HepG2 (cell line): ENCODE data around the gene TM4SF1. TPM values are rescaled to one million over a fixed set of nuclear protein-coding genes. Genes with fewer than 3 reads are reported as not detected.
A peak's percentile ranks its signal among the peaks of the same experiment; 100 is the strongest.

Experiments used
- ELF1 ChIP-seq: sonication (generic); formaldehyde crosslinking; IDR thresholded peaks from 2 replicates; pipeline ENCODE4 v1.4.0; 2020; ENCODE audit warnings: missing genetic modification reagents
- FLYWCH1 ChIP-seq: sonication (generic); formaldehyde crosslinking; IDR thresholded peaks from 2 replicates; pipeline ENCODE4 v1.8.1; 2023; ENCODE audit warnings: mild to moderate bottlenecking, missing genetic modification reagents
- HOXA7 ChIP-seq: sonication (generic); formaldehyde crosslinking; IDR thresholded peaks from 2 replicates; pipeline ENCODE4 v1.8.1; 2022; ENCODE audit warnings: mild to moderate bottlenecking, missing genetic modification reagents, moderate library complexity
- HOXA9 ChIP-seq: sonication (generic); formaldehyde crosslinking; IDR thresholded peaks from 2 replicates; pipeline ENCODE4 v1.8.1; 2022; ENCODE audit warnings: missing genetic modification reagents, mild to moderate bottlenecking, moderate library complexity, borderline replicate concordance
- JARID2 ChIP-seq: sonication (generic); formaldehyde crosslinking; IDR thresholded peaks from 2 replicates; pipeline ENCODE4 v1.8.1; 2023; ENCODE audit warnings: missing genetic modification reagents, inconsistent platforms; ENCODE audit not compliant: insufficient replicate concordance
- POLR2G ChIP-seq: fragments of 200-400 bp; formaldehyde crosslinking; IDR thresholded peaks from 2 replicates; pipeline ENCODE4 v1.6.1; 2018; ENCODE audit warnings: mild to moderate bottlenecking, low read depth, low read length, moderate library complexity
- SOX6 ChIP-seq, 2 experiments: fragments of 450-650 bp in 1 of 2; sonication (generic) in 1 of 2; formaldehyde crosslinking in 1 of 2; IDR thresholded peaks; 2 replicates each; pipeline versions ENCODE4 v1.4.0 to v1.6.1; 2017 to 2020; ENCODE audit warnings: antibody characterized with exemption in 1 of 2, mild to moderate bottlenecking in 1 of 2, missing genetic modification reagents in 1 of 2
- ZNF12 ChIP-seq: sonication (generic); formaldehyde crosslinking; IDR thresholded peaks from 2 replicates; pipeline ENCODE4 v1.5.0; 2020; ENCODE audit warnings: missing genetic modification reagents
- ZNF18 ChIP-seq: sonication (generic); formaldehyde crosslinking; IDR thresholded peaks from 2 replicates; pipeline ENCODE4 v1.8.0; 2022; ENCODE audit warnings: mild to moderate bottlenecking, missing genetic modification reagents; ENCODE audit not compliant: insufficient replicate concordance
- ZNF512B ChIP-seq: sonication (generic); formaldehyde crosslinking; IDR thresholded peaks from 2 replicates; pipeline ENCODE4 v1.5.1; 2020; ENCODE audit warnings: missing genetic modification reagents, mild to moderate bottlenecking, borderline replicate concordance
- ZNF878 ChIP-seq: sonication (generic); formaldehyde crosslinking; IDR thresholded peaks from 2 replicates; pipeline ENCODE4 v1.8.1; 2023; ENCODE audit warnings: mild to moderate bottlenecking, missing genetic modification reagents, moderate library complexity
- ZSCAN12 ChIP-seq: sonication (generic); formaldehyde crosslinking; IDR thresholded peaks from 2 replicates; pipeline ENCODE4 v1.9.0; 2021; ENCODE audit warnings: mild to moderate bottlenecking, missing genetic modification reagents
- polyA plus RNA-seq, 8 experiments: library from polyadenylated mRNA; depleted of rRNA in 3 of 8; stranded (reverse) in 7 of 8; unstranded in 1 of 8; fragments of >200 nt; fragmentation: Illumina TruSeq in 4 of 8; extraction: Trizol in 4 of 8; gene quantifications; 2 replicates each; pipeline versions ENCODE4 v1.2.1 to v1.2.3, GENCODE V29; 2011 to 2016; ENCODE audit warnings: low read depth in 4 of 8, missing spikeins in 1 of 8, mixed read lengths in 1 of 8; ENCODE audit not compliant: insufficient read depth in 1 of 8
- total RNA-seq, 5 experiments: library from RNA; depleted of rRNA; stranded (reverse); fragments of >200 nt; fragmentation: Illumina TruSeq; extraction: Trizol; gene quantifications; 2 replicates each; pipeline ENCODE4 v1.2.3, GENCODE V29; 2016; ENCODE audit warnings: low read depth in 1 of 5
- TF ChIP-seq, protein P1 (sequence below): IDR thresholded peaks from 2 replicates; pipeline ENCODE4 v1.6.1; 2016
- TF ChIP-seq, protein P2 (sequence below): sonication (generic); formaldehyde crosslinking; IDR thresholded peaks from 2 replicates; pipeline ENCODE4 v1.5.0; 2020; ENCODE audit warnings: mild to moderate bottlenecking, missing genetic modification reagents, moderate library complexity

TM4SF1 gene
- total and polyA plus RNA-seq, 2 of the 13 experiments (the other 11 are each of a cell fraction or from before 2014, with no cell fraction given) = 431 to 1,359 TPM

- no peak for TF ChIP-seq ELF1 (CRISPR knock-in tag)
- no peak for TF ChIP-seq ZNF18
- no peak for TF ChIP-seq HOXA7 (CRISPR knock-in tag)
- no peak for TF ChIP-seq ZNF12 (CRISPR knock-in tag)
- no peak for TF ChIP-seq ZNF878 (CRISPR knock-in tag)
- TF ChIP-seq HOXA9 = no peak
- TF ChIP-seq, protein P1, sequence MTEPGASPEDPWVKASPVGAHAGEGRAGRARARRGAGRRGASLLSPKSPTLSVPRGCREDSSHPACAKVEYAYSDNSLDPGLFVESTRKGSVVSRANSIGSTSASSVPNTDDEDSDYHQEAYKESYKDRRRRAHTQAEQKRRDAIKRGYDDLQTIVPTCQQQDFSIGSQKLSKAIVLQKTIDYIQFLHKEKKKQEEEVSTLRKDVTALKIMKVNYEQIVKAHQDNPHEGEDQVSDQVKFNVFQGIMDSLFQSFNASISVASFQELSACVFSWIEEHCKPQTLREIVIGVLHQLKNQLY (CRISPR knock-in tag) = no peak
- TF ChIP-seq JARID2 (CRISPR knock-in tag) = no peak
- TF ChIP-seq ZSCAN12 (CRISPR knock-in tag) = no peak
- TF ChIP-seq SOX6 (IDR thresholded peaks at IDR 0.05) = no peak
- TF ChIP-seq SOX6 (CRISPR knock-in tag; IDR thresholded peaks at IDR 0.05) = peak; percentile 64; the same call in 1 of the 2 replicates
- no peak for TF ChIP-seq FLYWCH1 (CRISPR knock-in tag)
- TF ChIP-seq POLR2G = peak; percentile 64
- TF ChIP-seq, protein P2, sequence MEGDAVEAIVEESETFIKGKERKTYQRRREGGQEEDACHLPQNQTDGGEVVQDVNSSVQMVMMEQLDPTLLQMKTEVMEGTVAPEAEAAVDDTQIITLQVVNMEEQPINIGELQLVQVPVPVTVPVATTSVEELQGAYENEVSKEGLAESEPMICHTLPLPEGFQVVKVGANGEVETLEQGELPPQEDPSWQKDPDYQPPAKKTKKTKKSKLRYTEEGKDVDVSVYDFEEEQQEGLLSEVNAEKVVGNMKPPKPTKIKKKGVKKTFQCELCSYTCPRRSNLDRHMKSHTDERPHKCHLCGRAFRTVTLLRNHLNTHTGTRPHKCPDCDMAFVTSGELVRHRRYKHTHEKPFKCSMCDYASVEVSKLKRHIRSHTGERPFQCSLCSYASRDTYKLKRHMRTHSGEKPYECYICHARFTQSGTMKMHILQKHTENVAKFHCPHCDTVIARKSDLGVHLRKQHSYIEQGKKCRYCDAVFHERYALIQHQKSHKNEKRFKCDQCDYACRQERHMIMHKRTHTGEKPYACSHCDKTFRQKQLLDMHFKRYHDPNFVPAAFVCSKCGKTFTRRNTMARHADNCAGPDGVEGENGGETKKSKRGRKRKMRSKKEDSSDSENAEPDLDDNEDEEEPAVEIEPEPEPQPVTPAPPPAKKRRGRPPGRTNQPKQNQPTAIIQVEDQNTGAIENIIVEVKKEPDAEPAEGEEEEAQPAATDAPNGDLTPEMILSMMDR = no peak
- TF ChIP-seq ZNF512B (CRISPR knock-in tag) = no peak
These were observed 4.0 kb downstream of the TM4SF1 start (continued) for GRCh38 chr3:149373235-149374125.
